Glutamatergic neuron (in vitro differentiated cells): Measurements from ENCODE around the gene NHERF2. TPM values are rescaled to one million over a fixed set of nuclear protein-coding genes. Genes with fewer than 3 reads are reported as not detected.

ENCODE experiments used
- DNase-seq: peaks from one replicate; pipeline ENCODE4 v3.0.0; 2022
- H3K27ac Mint-ChIP-seq: one replicate; pipeline ENCODE4 v1.8.0; 2020; ENCODE audit warnings: mild to moderate bottlenecking, mixed read lengths, inconsistent platforms; ENCODE audit not compliant: unreplicated experiment
- H3K27me3 Mint-ChIP-seq: one replicate; pipeline ENCODE4 v1.8.0; 2020; ENCODE audit warnings: mild to moderate bottlenecking, moderate library complexity, mixed read lengths, inconsistent platforms; ENCODE audit not compliant: unreplicated experiment
- H3K36me3 Mint-ChIP-seq: one replicate; pipeline ENCODE4 v1.8.0; 2020; ENCODE audit warnings: mild to moderate bottlenecking, mixed read lengths, inconsistent platforms; ENCODE audit not compliant: unreplicated experiment
- H3K4me1 Mint-ChIP-seq: one replicate; pipeline ENCODE4 v1.8.0; 2020; ENCODE audit warnings: mild to moderate bottlenecking, low read depth, mixed read lengths, inconsistent platforms; ENCODE audit not compliant: unreplicated experiment
- H3K4me3 Mint-ChIP-seq: one replicate; pipeline ENCODE4 v1.8.0; 2020; ENCODE audit warnings: mild to moderate bottlenecking, mixed read lengths, inconsistent platforms; ENCODE audit not compliant: unreplicated experiment
- H3K9me3 Mint-ChIP-seq: one replicate; pipeline ENCODE4 v1.8.0; 2020; ENCODE audit warnings: mild to moderate bottlenecking, moderate library complexity, mixed read lengths, inconsistent platforms; ENCODE audit not compliant: unreplicated experiment
- CTCF ChIP-seq: fragments of 200-600 bp; sonication (generic); IDR thresholded peaks from one replicate; pipeline ENCODE4 v1.5.0; 2021; ENCODE audit not compliant: partially characterized antibody, unreplicated experiment
- total RNA-seq: library from RNA; stranded (reverse); fragmentation: NEBNext Ultra II Directional; extraction: Animal tissue kit (Norgen Biotek cat#: 25700); gene quantifications from one replicate; pipeline ENCODE4 v1.2.1, GENCODE V29; 2021; ENCODE audit not compliant: unreplicated experiment

The NHERF2 gene
- total RNA-seq, 1 donor from 2014 or later, result 22.3 TPM

GRCh38 chr16:2037647-2038381 is 11.1 kb downstream of the NHERF2 start:
- Mint-ChIP-seq H3K9me3 (peaks cover 11% of the 10 kb centered on the region), H3K27me3 (peaks cover 10% of the 10 kb centered on the region), H3K4me3 (no peak overlapping the region), H3K27ac (no peak overlapping the region), H3K36me3 (no peaks in the 10 kb centered on the region), H3K4me1 (peaks cover 8% of the 10 kb centered on the region)
- DNase-seq, result no peak
- no peak for TF ChIP-seq CTCF

GRCh38 chr16:2038382-2039231 is 11.9 kb downstream of the NHERF2 start:
- no peak for DNase-seq
- peak overlapping the region; percentile 32 for H3K4me3 Mint-ChIP-seq
- no peak for TF ChIP-seq CTCF
- H3K36me3 Mint-ChIP-seq, result no peaks in the 10 kb centered on the region
- peaks cover 8% of the 10 kb centered on the region for H3K4me1 Mint-ChIP-seq
- H3K9me3 Mint-ChIP-seq, result peaks cover 14% of the 10 kb centered on the region
- peak overlapping the region; percentile 55 for H3K27ac Mint-ChIP-seq
- H3K27me3 Mint-ChIP-seq, result peaks cover 10% of the 10 kb centered on the region

GRCh38 chr16:2039274-2040031 is 12.8 kb downstream of the NHERF2 start:
- Mint-ChIP-seq H3K4me1 (peaks cover 8% of the 10 kb centered on the region), H3K27me3 (peaks cover 10% of the 10 kb centered on the region), H3K36me3 (no peaks in the 10 kb centered on the region), H3K27ac (peak overlapping the region; percentile 22), H3K9me3 (peaks cover 12% of the 10 kb centered on the region), H3K4me3 (peak overlapping the region; percentile 32)
- TF ChIP-seq CTCF, result no peak
- DNase-seq, result peak; percentile 53

- Mint-ChIP-seq H3K4me1 (peaks cover 8% of the 10 kb centered on the region), H3K27me3 (peaks cover 7% of the 10 kb centered on the region), H3K36me3 (no peaks in the 10 kb centered on the region), H3K4me3 (no peak overlapping the region), H3K27ac (peak overlapping the region; percentile 70), H3K9me3 (peaks cover 8% of the 10 kb centered on the region)
- no peak for TF ChIP-seq CTCF
- DNase-seq, result no peak
These were observed 13.5 kb downstream of the NHERF2 start for GRCh38 chr16:2040041-2040786.
